ENCODE measurements around the gene AXL. TPM values are rescaled to one million over a fixed set of nuclear protein-coding genes. Genes with fewer than 3 reads are reported as not detected.

AXL gene
- total and polyA plus RNA-seq, 9 donors: 18.1 to 67.7 (median 35.7) TPM

- 46 to 64% (median 53%) methylated on average over 7 of the region's 7 CpGs for WGBS, 3 donors
- TF ChIP-seq POLR2A (IDR thresholded peaks at IDR 0.05): no peak
- no peak for TF ChIP-seq CTCF (IDR thresholded peaks at IDR 0.05)
- TF ChIP-seq EP300 (IDR thresholded peaks at IDR 0.05): no peak
- Histone ChIP-seq H3K27ac (peak overlapping the region; percentile 90 to 96), H3K4me3 (no peak overlapping the region), H3K9me3 (no peaks in the 10 kb centered on the region), H3K36me3 (no peaks in the 10 kb centered on the region), H3K27me3 (no peaks in the 10 kb centered on the region), H3K4me1 (ENCODE audit: insufficient read depth) (peaks cover 4% of the 10 kb centered on the region)
- intact Hi-C loops (cut with DNase I): loop anchor here in 1 of 4 donors (5.0 kb wide), 1 partner anchor 35 kb away; no protein-coding TSS in a partner anchor
- no peak for DNase-seq
These were observed 1.3 kb upstream of the AXL start for GRCh38 chr19:41217741-41218140.

- 55 to 62% (median 56%) methylated on average over 6 to 7 of the region's 7 CpGs for WGBS, 3 donors
- peak overlapping the region; percentile 90 to 96 for H3K27ac ChIP-seq
- intact Hi-C loops (cut with DNase I): loop anchor here in 1 of 4 donors (5.0 kb wide), 1 partner anchor 34 kb away; no protein-coding TSS in a partner anchor
- DNase-seq: no peak
- H3K4me3 ChIP-seq: peak overlapping the region; percentile 97
- H3K9me3 ChIP-seq: no peaks in the 10 kb centered on the region
- H3K4me1 ChIP-seq (ENCODE audit: insufficient read depth): peaks cover 4% of the 10 kb centered on the region
- no peaks in the 10 kb centered on the region for H3K27me3 ChIP-seq
- no peak for TF ChIP-seq POLR2A (IDR thresholded peaks at IDR 0.05)
- no peak for TF ChIP-seq CTCF (IDR thresholded peaks at IDR 0.05)
- no peak for TF ChIP-seq EP300 (IDR thresholded peaks at IDR 0.05)
- no peaks in the 10 kb centered on the region for H3K36me3 ChIP-seq
These were observed 791 bp upstream of the AXL start for GRCh38 chr19:41218249-41218614.

DNA sequence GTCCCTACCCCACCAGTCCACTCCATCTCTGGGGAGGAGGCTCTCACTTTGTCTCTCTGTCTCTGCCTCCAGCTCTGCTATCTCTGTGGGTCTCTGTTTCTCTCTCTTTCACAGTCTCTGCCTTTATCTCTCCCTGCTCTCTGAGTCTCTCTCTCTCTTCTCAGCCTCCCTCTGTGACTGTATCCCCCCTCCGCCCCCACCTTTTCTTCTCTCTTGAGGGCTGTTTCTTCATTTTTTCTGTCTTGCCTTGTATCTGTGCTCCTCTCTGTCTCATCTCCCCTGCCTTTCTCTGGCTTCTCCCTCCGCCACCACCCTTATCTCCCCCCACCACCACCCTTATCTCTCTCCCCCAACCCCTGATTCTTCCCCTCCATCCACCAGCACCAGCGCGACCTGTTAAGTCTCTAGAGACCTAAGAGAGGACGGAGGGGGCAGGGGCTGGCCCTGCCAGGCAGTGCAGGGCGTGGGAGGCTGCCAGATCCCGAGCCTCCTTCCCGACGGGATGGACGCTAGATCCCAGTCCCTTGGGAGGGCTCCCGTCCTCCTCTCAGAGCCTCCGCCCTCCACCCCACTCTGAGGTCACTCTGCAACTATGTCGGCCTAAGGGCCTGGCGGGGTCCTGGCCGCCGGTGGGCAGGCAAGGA is 1.0 kb downstream of the AXL start:
- DNase-seq: peak; percentile 31 to 69 (median 59)
- no peaks in the 10 kb centered on the region for H3K9me3 ChIP-seq
- 4 to 6% (median 4%) methylated on average over 15 to 16 of the region's 16 CpGs for WGBS, 3 donors
- H3K27ac ChIP-seq: peak overlapping the region; percentile 90 to 96
- no peaks in the 10 kb centered on the region for H3K27me3 ChIP-seq
- intact Hi-C loops (cut with DNase I): loop anchor here in 1 of 4 donors (5.0 kb wide), 1 partner anchor 32 kb away; no protein-coding TSS in a partner anchor
- TF ChIP-seq POLR2A (IDR thresholded peaks at IDR 0.05) (no peak), EP300 (IDR thresholded peaks at IDR 0.05) (no peak), CTCF (IDR thresholded peaks at IDR 0.05) (no peak)
- H3K4me3 ChIP-seq: peak overlapping the region; percentile 97
- H3K36me3 ChIP-seq: no peaks in the 10 kb centered on the region
- H3K4me1 ChIP-seq (ENCODE audit: insufficient read depth): peaks cover 6% of the 10 kb centered on the region

- Histone ChIP-seq H3K36me3 (no peaks in the 10 kb centered on the region), H3K4me3 (peak overlapping the region; percentile 97), H3K9me3 (no peaks in the 10 kb centered on the region), H3K27ac (peak overlapping the region; percentile 90 to 96), H3K4me1 (ENCODE audit: insufficient read depth) (peaks cover 6% of the 10 kb centered on the region), H3K27me3 (no peaks in the 10 kb centered on the region)
- intact Hi-C loops (cut with DNase I): no loop called here
- WGBS, 3 donors: 67 to 70% (median 70%) methylated on average over 9 of the region's 9 CpGs
- DNase-seq: no peak
- no peak for TF ChIP-seq POLR2A (IDR thresholded peaks at IDR 0.05)
- TF ChIP-seq CTCF (IDR thresholded peaks at IDR 0.05): no peak
- TF ChIP-seq EP300 (IDR thresholded peaks at IDR 0.05): no peak
These were observed 1.8 kb downstream of the AXL start for GRCh38 chr19:41220811-41221210.
